Common myeloid progenitor, CD34-positive (primary cell): ENCODE measurements around the gene HYAL1.
A peak's percentile ranks its signal among the peaks of the same experiment; 100 is the strongest.

Experiments used
- CTCF ChIA-PET: fragments of 350-600 bp; sonication (Branson Sonifier 250); formaldehyde crosslinking; loops from one replicate; lab custom pipeline; 2021; ENCODE audit warnings: antibody characterized with exemption; lab: Charles Lee
- POLR2A ChIA-PET: fragments of 350-600 bp; sonication (Branson Sonifier 250); formaldehyde crosslinking; loops from one replicate; lab custom pipeline; 2021; ENCODE audit warnings: antibody characterized with exemption; lab: Charles Lee
- DNase-seq, 3 donors: peaks; one replicate each; pipeline versions ENCODE4 v3.0.0 to v3.0.0-alpha.2; 2013
- H3K27ac ChIP-seq, 2 experiments: 1 replicate in 1 of 2; 2 replicates in 1 of 2; pipeline ENCODE4 v1.7.0; 2013; ENCODE audit warnings: inconsistent platforms in 2 of 2, low read length in 2 of 2, mild to moderate bottlenecking in 2 of 2, low read depth in 1 of 2, moderate library complexity in 1 of 2; ENCODE audit not compliant: severe bottlenecking in 2 of 2, insufficient read depth in 1 of 2, poor library complexity in 1 of 2
- H3K27me3 ChIP-seq, 5 experiments: replicated peaks in 2 of 5; 1 replicate in 3 of 5; 2 replicates in 2 of 5; pipeline versions ENCODE4 v1.6.1 to v1.7.0; 2013; ENCODE audit warnings: low read length in 4 of 5, mild to moderate bottlenecking in 2 of 5, moderate library complexity in 2 of 5, inconsistent platforms in 1 of 5; ENCODE audit not compliant: insufficient read depth in 5 of 5, control insufficient read depth in 4 of 5
- H3K36me3 ChIP-seq, 4 experiments: 1 replicate in 2 of 4; 2 replicates in 2 of 4; pipeline versions ENCODE4 v1.6.1 to v1.7.0; 2013; ENCODE audit warnings: low read length in 3 of 4, control low read depth in 1 of 4, mild to moderate bottlenecking in 1 of 4; ENCODE audit not compliant: control insufficient read depth in 4 of 4, insufficient read depth in 4 of 4
- H3K4me1 ChIP-seq, 4 experiments: 1 replicate in 3 of 4; 2 replicates in 1 of 4; pipeline versions ENCODE4 v1.6.1 to v1.7.1; 2013; ENCODE audit warnings: low read length in 3 of 4, mild to moderate bottlenecking in 3 of 4, control low read depth in 1 of 4, inconsistent platforms in 1 of 4, moderate library complexity in 1 of 4; ENCODE audit not compliant: control insufficient read depth in 4 of 4, insufficient read depth in 4 of 4; ENCODE audit errors: control extremely low read depth in 1 of 4
- H3K4me3 ChIP-seq, 7 experiments: 1 replicate in 4 of 7; 2 replicates in 3 of 7; pipeline versions ENCODE4 v1.5.1 to v1.7.0; 2013; ENCODE audit warnings: mild to moderate bottlenecking in 7 of 7, low read length in 6 of 7, moderate library complexity in 6 of 7, inconsistent platforms in 2 of 7, low read depth in 2 of 7, control low read depth in 1 of 7; ENCODE audit not compliant: insufficient read depth in 4 of 7, control insufficient read depth in 1 of 7; ENCODE audit errors: extremely low read depth in 1 of 7
- H3K9me3 ChIP-seq, 5 experiments: 1 replicate in 4 of 5; 2 replicates in 1 of 5; pipeline versions ENCODE4 v1.6.1 to v1.7.1; 2013; ENCODE audit warnings: low read length in 4 of 5, mild to moderate bottlenecking in 2 of 5, inconsistent platforms in 1 of 5, low read depth in 1 of 5, moderate library complexity in 1 of 5; ENCODE audit not compliant: control insufficient read depth in 4 of 5, insufficient read depth in 2 of 5; ENCODE audit errors: control extremely low read depth in 1 of 5
- WGBS: methylation state at CpG from one replicate; pipeline ENCODE4 v1.1.5; 2013; ENCODE audit not compliant: insufficient coverage; 5-methylcytosine and 5-hydroxymethylcytosine counted together

Gene HYAL1

GRCh38 chr3:50327129-50327528 is 23.8 kb upstream of the HYAL1 start:
- WGBS = 83% methylated on average over 1 of the region's 4 CpGs
- peaks cover 0 to 49% (median 37%) of the 10 kb centered on the region in 4 experiments for H3K4me1 ChIP-seq

GRCh38 chr3:50326182-50326541 is 22.8 kb upstream of the HYAL1 start:
- Histone ChIP-seq H3K4me3 (no peak overlapping the region), H3K9me3 (no peaks in the 10 kb centered on the region), H3K27me3 (no peaks in the 10 kb centered on the region), H3K36me3 (peaks cover 3 to 31% (median 28%) of the 10 kb centered on the region in 4 experiments), H3K27ac (peak overlapping the region in 1 of 2 experiments; percentile 0), H3K4me1 (peaks cover 0 to 59% (median 42%) of the 10 kb centered on the region in 4 experiments)
- POLR2A ChIA-PET = no interaction called here
- 94% methylated on average over 3 of the region's 8 CpGs for WGBS
- CTCF ChIA-PET = interaction anchor here (0.9 to 4.2 kb wide), 5 partner anchors 8 to 66 kb away, joined by 3 to 16 read pairs (median 4); no protein-coding TSS in a partner anchor
- DNase-seq = no peak

More at GRCh38 chr3:50327129-50327528, 23.8 kb upstream of the HYAL1 start:
- H3K4me3 ChIP-seq = peak overlapping the region in 6 of 7 experiments; percentile 67 to 94 (median 86)
- DNase-seq = no peak
- no peaks in the 10 kb centered on the region for H3K27me3 ChIP-seq
- peak overlapping the region; percentile 67 to 87 for H3K27ac ChIP-seq
- CTCF ChIA-PET = interaction anchor here (0.9 to 3.5 kb wide), 11 partner anchors 8 to 135 kb away, joined by 3 to 21 read pairs (median 5); partner anchors contain the start of genes GNAT1, HYAL1, HYAL3 and NAA80
- POLR2A ChIA-PET = interaction anchor here (0.9 to 2.3 kb wide), 3 partner anchors 11 to 63 kb away, joined by 5 to 31 read pairs (median 7); partner anchors contain the start of gene HYAL1
- no peaks in the 10 kb centered on the region for H3K9me3 ChIP-seq
- H3K36me3 ChIP-seq = peaks cover 5 to 41% (median 37%) of the 10 kb centered on the region in 4 experiments

GRCh38 chr3:50325497-50326181 is 22.3 kb upstream of the HYAL1 start:
- no peak for DNase-seq
- 76% methylated on average over 7 of the region's 11 CpGs for WGBS
- peak overlapping the region in 1 of 2 experiments; percentile 0 for H3K27ac ChIP-seq
- H3K4me1 ChIP-seq = peaks cover 0 to 64% (median 45%) of the 10 kb centered on the region in 4 experiments
- H3K4me3 ChIP-seq = no peak overlapping the region
- POLR2A ChIA-PET = no interaction called here
- no peaks in the 10 kb centered on the region for H3K9me3 ChIP-seq
- CTCF ChIA-PET = interaction anchor here (1.2 to 11.6 kb wide), 11 partner anchors 8 to 72 kb away, joined by 3 to 105 read pairs (median 8); partner anchors contain the start of genes HYAL1 and IFRD2
- H3K36me3 ChIP-seq = peaks cover 3 to 26% (median 22%) of the 10 kb centered on the region in 4 experiments
- no peaks in the 10 kb centered on the region for H3K27me3 ChIP-seq

- Histone ChIP-seq H3K27me3 (no peaks in the 10 kb centered on the region), H3K27ac (no peak overlapping the region), H3K36me3 (peaks cover 3 to 21% (median 19%) of the 10 kb centered on the region in 4 experiments), H3K4me1 (peaks cover 0 to 69% (median 50%) of the 10 kb centered on the region in 4 experiments), H3K9me3 (no peaks in the 10 kb centered on the region), H3K4me3 (no peak overlapping the region)
- 100% methylated on average over 1 of the region's 2 CpGs for WGBS
- no peak for DNase-seq
- ChIA-PET POLR2A (no interaction called here), CTCF (interaction anchor here (0.8 to 11.6 kb wide), 15 partner anchors 9 to 134 kb away, joined by 3 to 105 read pairs (median 8); partner anchors contain the start of genes GNAT1, HYAL1, HYAL3 and IFRD2)
Measured at GRCh38 chr3:50325113-50325480, 21.7 kb upstream of the HYAL1 start.

- POLR2A ChIA-PET = no interaction called here
Measured at GRCh38 chr3:50324351-50325112, 21.2 kb upstream of the HYAL1 start.

GRCh38 chr3:50323614-50324199 is 20.3 kb upstream of the HYAL1 start:
- no peak for DNase-seq
- WGBS = 35% methylated on average over 4 of the region's 5 CpGs
- Histone ChIP-seq H3K4me3 (no peak overlapping the region), H3K36me3 (peaks cover 0 to 23% (median 12%) of the 10 kb centered on the region in 4 experiments), H3K27me3 (no peaks in the 10 kb centered on the region), H3K4me1 (peaks cover 0 to 81% (median 63%) of the 10 kb centered on the region in 4 experiments), H3K9me3 (no peaks in the 10 kb centered on the region), H3K27ac (no peak overlapping the region)
- ChIA-PET POLR2A (interaction anchor here (1.6 kb wide), 1 partner anchor 14 kb away, joined by 3 read pairs; no protein-coding TSS in a partner anchor), CTCF (interaction anchor here (0.7 to 11.6 kb wide), 24 partner anchors 9 to 201 kb away, joined by 3 to 105 read pairs (median 6); partner anchors contain the start of genes GNAT1, HYAL1, HYAL3 and IFRD2)

More at GRCh38 chr3:50324351-50325112, 21.2 kb upstream of the HYAL1 start:
- Histone ChIP-seq H3K4me1 (peaks cover 0 to 75% (median 56%) of the 10 kb centered on the region in 4 experiments), H3K4me3 (no peak overlapping the region), H3K27ac (no peak overlapping the region), H3K36me3 (peaks cover 3 to 18% (median 14%) of the 10 kb centered on the region in 4 experiments), H3K27me3 (no peaks in the 10 kb centered on the region), H3K9me3 (no peaks in the 10 kb centered on the region)
- peak; percentile 72 to 81 (median 80) for DNase-seq
- CTCF ChIA-PET = interaction anchor here (0.7 to 11.6 kb wide), 26 partner anchors 10 to 202 kb away, joined by 3 to 105 read pairs (median 6); partner anchors contain the start of genes GNAT1, HYAL1, HYAL3 and IFRD2
- 67% methylated on average over 2 of the region's 4 CpGs for WGBS
